CD8-positive, alpha-beta memory T cell (primary cell): ENCODE results near the gene CRKL. TPM values are rescaled to one million over a fixed set of nuclear protein-coding genes. Genes with fewer than 3 reads are reported as not detected.

Source experiments
- CTCF ChIA-PET: fragments of 350-600 bp; sonication (Branson Sonifier 250); formaldehyde crosslinking; loops from one replicate; lab custom pipeline; 2021; ENCODE audit warnings: antibody characterized with exemption; lab: Charles Lee
- POLR2A ChIA-PET: fragments of 350-600 bp; sonication (Branson Sonifier 250); formaldehyde crosslinking; loops from one replicate; lab custom pipeline; 2021; ENCODE audit warnings: antibody characterized with exemption; lab: Charles Lee
- DNase-seq, 5 donors: peaks; one replicate each; pipeline versions ENCODE4 v3.0.0 to v3.0.0-alpha.2; 2020 to 2022; ENCODE audit warnings: mixed read lengths in 1 of 5
- H3K27ac ChIP-seq: one replicate; pipeline ENCODE4 v1.7.0; 2013; ENCODE audit warnings: low read depth, mild to moderate bottlenecking, low read length, moderate library complexity
- H3K27me3 ChIP-seq: 2 replicates; pipeline ENCODE4 v1.7.0; 2013; ENCODE audit warnings: low read length, mild to moderate bottlenecking; ENCODE audit not compliant: insufficient read depth, poor library complexity, severe bottlenecking
- H3K36me3 ChIP-seq: 2 replicates; pipeline ENCODE4 v1.7.0; 2013; ENCODE audit warnings: mild to moderate bottlenecking, low read length, moderate library complexity; ENCODE audit not compliant: insufficient read depth
- H3K4me1 ChIP-seq: 2 replicates; pipeline ENCODE4 v1.7.0; 2013; ENCODE audit warnings: mild to moderate bottlenecking, low read length, moderate library complexity; ENCODE audit not compliant: insufficient read depth
- H3K4me3 ChIP-seq: 2 replicates; pipeline ENCODE4 v1.7.0; 2013; ENCODE audit warnings: mild to moderate bottlenecking, low read length
- H3K9me3 ChIP-seq: 2 replicates; pipeline ENCODE4 v1.7.0; 2013; ENCODE audit warnings: mild to moderate bottlenecking, low read length
- H3K27ac Mint-ChIP-seq, 8 donors: one replicate each; pipeline ENCODE4 v1.8.0; 2020 to 2021; ENCODE audit warnings: mixed read lengths in 8 of 8, mild to moderate bottlenecking in 6 of 8, inconsistent platforms in 3 of 8, moderate library complexity in 3 of 8
- H3K27me3 Mint-ChIP-seq, 2 donors: one replicate each; pipeline ENCODE4 v1.8.0; 2020 to 2021; ENCODE audit warnings: mixed read lengths in 2 of 2, mild to moderate bottlenecking in 1 of 2, moderate library complexity in 1 of 2
- H3K36me3 Mint-ChIP-seq, 3 donors: one replicate each; pipeline ENCODE4 v1.8.0; 2020 to 2021; ENCODE audit warnings: mixed read lengths in 3 of 3, inconsistent platforms in 1 of 3, mild to moderate bottlenecking in 1 of 3
- H3K4me1 Mint-ChIP-seq, 3 donors: one replicate each; pipeline ENCODE4 v1.8.0; 2020 to 2021; ENCODE audit warnings: mixed read lengths in 3 of 3, inconsistent platforms in 1 of 3, mild to moderate bottlenecking in 1 of 3
- H3K4me3 Mint-ChIP-seq, 7 donors: one replicate each; pipeline ENCODE4 v1.8.0; 2020 to 2021; ENCODE audit warnings: mixed read lengths in 7 of 7, mild to moderate bottlenecking in 6 of 7, moderate library complexity in 4 of 7, inconsistent platforms in 2 of 7
- H3K9me3 Mint-ChIP-seq, 5 donors: one replicate each; pipeline ENCODE4 v1.8.0; 2020 to 2022; ENCODE audit warnings: mixed read lengths in 5 of 5, mild to moderate bottlenecking in 3 of 5, moderate library complexity in 2 of 5, inconsistent platforms in 1 of 5
- polyA plus RNA-seq: library from polyadenylated mRNA; unstranded; fragments of 300-500 nt; fragmentation: Illumina TruSeq; gene quantifications from one replicate; pipeline ENCODE4 v1.2.3, GENCODE V29; 2021
- total RNA-seq, 2 experiments: library from RNA; stranded (reverse); gene quantifications; one replicate each; pipeline ENCODE4 v1.2.3, GENCODE V29; 2021

CRKL gene
- total and polyA plus RNA-seq, 3 experiments from 2014 or later, result 54.5 to 98.1 (median 94.0) TPM

DNA sequence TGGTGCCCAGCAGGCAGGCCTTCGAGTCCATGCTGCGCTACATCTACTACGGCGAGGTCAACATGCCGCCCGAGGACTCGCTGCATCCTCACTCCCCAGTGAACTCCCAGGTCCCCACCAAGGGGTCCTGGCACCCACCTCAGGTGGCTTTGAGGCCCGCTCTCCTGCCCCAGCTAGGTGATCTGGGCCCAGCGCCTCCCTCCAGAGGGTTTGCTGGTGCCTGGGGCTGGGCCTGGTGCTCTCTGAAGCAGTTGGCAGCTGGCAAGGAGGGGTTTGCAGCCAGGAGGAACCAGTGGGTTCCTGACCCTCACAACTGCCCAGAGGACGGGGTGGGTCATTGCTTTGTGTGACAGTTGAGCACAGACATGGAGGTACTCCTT is 78.8 kb downstream of the CRKL start:
- Mint-ChIP-seq H3K27me3 (no peaks in the 10 kb centered on the region), H3K36me3 (peaks cover 0 to 81% (median 0%) of the 10 kb centered on the region in 3 donors), H3K9me3 (no peaks in the 10 kb centered on the region), H3K27ac (peak overlapping the region in 1 of 8 donors; percentile 30), H3K4me3 (no peak overlapping the region), H3K4me1 (peaks cover 2 to 26% (median 8%) of the 10 kb centered on the region in 3 donors)
- Histone ChIP-seq H3K27ac (no peak overlapping the region), H3K9me3 (no peaks in the 10 kb centered on the region), H3K36me3 (peaks cover 22% of the 10 kb centered on the region), H3K4me3 (no peak overlapping the region), H3K4me1 (peaks cover 15% of the 10 kb centered on the region), H3K27me3 (no peaks in the 10 kb centered on the region)
- ChIA-PET CTCF (no interaction called here), POLR2A (no interaction called here)
- no peak for DNase-seq

DNA sequence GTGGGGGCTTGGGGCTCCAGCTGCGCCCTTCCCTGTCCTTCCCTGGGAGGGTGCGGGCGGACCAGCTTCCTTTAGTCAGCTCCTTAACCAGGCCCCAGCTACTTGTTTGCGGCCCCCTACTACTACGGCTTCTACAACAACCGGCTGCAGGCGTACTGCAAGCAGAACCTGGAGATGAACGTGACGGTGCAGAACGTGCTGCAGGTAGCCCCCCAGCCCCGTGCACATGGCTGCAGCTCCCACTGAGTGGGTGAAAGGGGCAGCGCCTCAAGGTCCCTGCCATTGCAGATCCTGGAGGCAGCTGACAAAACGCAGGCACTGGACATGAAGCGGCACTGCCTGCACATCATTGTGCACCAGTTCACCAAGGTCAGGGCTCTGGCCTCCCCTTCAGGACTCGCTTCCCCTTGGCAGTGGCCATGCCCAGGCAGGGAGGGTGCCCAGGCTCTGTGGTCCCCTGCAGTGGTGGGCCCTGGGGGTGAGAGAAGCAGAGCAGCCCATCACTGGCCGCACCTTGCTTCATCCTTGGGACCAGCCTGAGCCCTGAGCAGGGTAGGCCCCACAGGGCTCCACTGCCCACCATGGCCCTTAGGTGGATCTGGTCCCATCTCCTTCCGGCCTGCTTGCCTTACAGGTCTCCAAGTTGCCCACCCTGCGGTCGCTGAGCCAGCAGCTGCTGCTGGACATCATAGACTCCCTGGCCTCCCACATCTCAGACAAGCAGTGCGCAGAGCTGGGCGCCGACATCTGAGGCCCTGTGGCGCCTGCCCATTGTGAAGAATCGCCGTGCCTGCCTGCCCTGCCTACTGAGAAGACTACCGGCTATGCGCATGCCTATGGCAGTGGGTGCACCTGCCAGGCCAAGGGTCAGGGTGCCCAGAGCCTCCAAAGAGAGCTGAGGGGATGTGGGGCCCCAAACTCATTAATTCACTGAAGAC is 79.7 kb downstream of the CRKL start:
- H3K9me3 Mint-ChIP-seq, result no peaks in the 10 kb centered on the region

DNA sequence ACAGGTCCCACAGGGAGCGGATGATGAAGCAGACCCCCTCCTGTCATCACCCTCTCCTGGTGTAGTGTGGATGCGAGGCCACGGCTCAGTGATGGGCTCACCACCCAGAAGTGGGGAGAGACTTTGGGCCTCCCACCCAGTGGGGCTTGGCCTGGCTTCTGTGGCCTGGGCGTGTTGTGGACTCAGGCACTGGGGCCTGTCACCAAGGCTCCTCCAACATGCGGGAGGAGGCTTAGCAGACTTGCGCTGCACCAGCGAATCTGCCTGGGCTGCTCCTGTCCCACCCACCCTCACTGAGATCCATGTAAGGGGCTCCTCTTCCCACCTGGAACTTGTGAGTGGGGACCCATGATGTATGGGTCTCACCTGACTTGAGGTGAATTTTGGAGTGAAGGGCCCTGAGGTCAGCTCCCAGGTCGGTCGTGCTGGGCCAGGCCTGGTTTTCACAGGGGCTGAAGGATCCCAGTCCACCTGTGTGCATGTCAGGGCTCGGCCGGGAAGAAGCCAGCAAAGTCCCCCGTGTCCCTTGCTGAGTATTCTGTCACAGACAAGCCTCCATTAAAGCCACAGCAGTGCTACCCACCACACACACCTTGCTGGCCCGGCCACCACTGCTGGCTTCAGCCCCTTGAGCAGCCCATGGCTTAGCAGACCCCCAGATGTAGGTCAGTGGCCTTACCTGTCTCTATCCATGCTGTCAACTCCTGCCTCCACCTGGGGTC is 80.5 kb downstream of the CRKL start:
- Histone ChIP-seq H3K4me1 (peaks cover 18% of the 10 kb centered on the region), H3K4me3 (no peak overlapping the region), H3K36me3 (peaks cover 22% of the 10 kb centered on the region), H3K9me3 (no peaks in the 10 kb centered on the region), H3K27ac (no peak overlapping the region), H3K27me3 (no peaks in the 10 kb centered on the region)
- no peak for DNase-seq
- Mint-ChIP-seq H3K27ac (peak overlapping the region in 3 of 8 donors; percentile 36 to 76 (median 70)), H3K27me3 (peaks cover 0 to 3% of the 10 kb centered on the region in 2 donors), H3K4me1 (peaks cover 11 to 42% (median 18%) of the 10 kb centered on the region in 3 donors), H3K4me3 (peak overlapping the region in 1 of 7 donors; percentile 51), H3K36me3 (peaks cover 0 to 81% (median 0%) of the 10 kb centered on the region in 3 donors), H3K9me3 (no peaks in the 10 kb centered on the region)
- ChIA-PET CTCF (no interaction called here), POLR2A (interaction anchor here (1.9 kb wide), 1 partner anchor 16 kb away, joined by 7 read pairs; the partner anchor contains the start of gene LZTR1)

More for the DNA sequence above, 79.7 kb downstream of the CRKL start:
- peaks cover 18% of the 10 kb centered on the region for H3K4me1 ChIP-seq
- Mint-ChIP-seq H3K27me3 (peaks cover 0 to 3% of the 10 kb centered on the region in 2 donors), H3K4me3 (peak overlapping the region in 1 of 7 donors; percentile 51), H3K4me1 (peaks cover 9 to 34% (median 14%) of the 10 kb centered on the region in 3 donors), H3K36me3 (peaks cover 0 to 83% (median 0%) of the 10 kb centered on the region in 3 donors), H3K27ac (peak overlapping the region in 3 of 8 donors; percentile 36 to 76 (median 70))
- peaks cover 22% of the 10 kb centered on the region for H3K36me3 ChIP-seq
- no peaks in the 10 kb centered on the region for H3K9me3 ChIP-seq
- POLR2A ChIA-PET, result no interaction called here
- no peak overlapping the region for H3K27ac ChIP-seq
- H3K27me3 ChIP-seq, result no peaks in the 10 kb centered on the region
- CTCF ChIA-PET, result interaction anchor here (0.9 kb wide), 1 partner anchor 15 kb away, joined by 3 read pairs; the partner anchor contains the start of gene LZTR1
- no peak overlapping the region for H3K4me3 ChIP-seq
- no peak for DNase-seq

DNA sequence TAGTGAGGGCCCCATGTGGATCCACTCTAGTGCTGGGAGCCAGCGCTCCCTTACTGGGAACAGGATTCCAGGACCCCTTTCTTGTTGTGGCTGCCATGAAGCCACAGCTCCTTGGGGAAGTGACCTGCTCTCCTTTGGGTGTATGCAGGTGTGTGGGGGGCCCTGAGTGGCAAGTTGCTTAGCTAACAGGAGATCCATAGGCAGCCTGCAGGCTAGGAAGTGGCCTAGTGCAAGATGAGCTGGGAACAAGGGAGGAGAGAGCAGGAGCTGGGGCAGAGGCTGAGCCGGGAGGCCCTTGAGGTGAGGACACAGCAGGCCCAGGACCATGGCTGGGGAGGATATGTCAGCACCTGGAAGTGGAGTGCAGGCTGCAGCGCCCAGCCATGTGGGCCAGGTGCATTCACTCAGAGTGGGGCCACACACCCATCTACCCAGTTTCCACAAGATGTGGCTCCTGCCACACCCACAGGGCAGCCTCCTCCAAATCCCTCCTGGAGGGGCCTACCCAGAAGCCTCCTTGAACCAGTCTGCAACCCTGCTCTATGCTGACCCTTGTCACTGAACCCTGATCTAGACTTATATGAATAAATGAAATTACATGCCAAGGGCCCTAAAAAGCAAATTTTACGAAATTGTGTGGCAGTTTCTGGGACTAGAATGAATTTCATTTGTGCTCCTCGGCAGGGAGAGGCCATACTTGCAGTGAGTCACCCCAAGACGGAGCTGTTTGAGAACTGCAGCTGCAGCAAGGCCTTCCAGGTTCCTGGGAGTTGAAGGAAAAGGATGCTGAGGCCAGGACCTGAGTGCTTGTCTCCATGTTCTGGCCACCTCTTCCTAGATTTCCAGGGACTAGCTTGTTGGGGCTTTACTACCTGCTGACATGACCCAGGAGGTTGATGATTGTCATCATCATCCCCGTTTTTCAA is 81.5 kb downstream of the CRKL start:
- peaks cover 0 to 74% (median 0%) of the 10 kb centered on the region in 3 donors for H3K36me3 Mint-ChIP-seq
- H3K4me3 Mint-ChIP-seq, result no peak overlapping the region
- ChIA-PET CTCF (no interaction called here), POLR2A (interaction anchor here (1.9 kb wide), 1 partner anchor 17 kb away, joined by 7 read pairs; the partner anchor contains the start of gene LZTR1)
- no peak for DNase-seq
- peak overlapping the region in 5 of 8 donors; percentile 43 to 82 (median 65) for H3K27ac Mint-ChIP-seq
- no peaks in the 10 kb centered on the region for H3K27me3 ChIP-seq
- peaks cover 0 to 3% of the 10 kb centered on the region in 2 donors for H3K27me3 Mint-ChIP-seq
- no peak overlapping the region for H3K27ac ChIP-seq
- peaks cover 21 to 52% (median 23%) of the 10 kb centered on the region in 3 donors for H3K4me1 Mint-ChIP-seq
- H3K4me1 ChIP-seq, result peaks cover 28% of the 10 kb centered on the region
- H3K4me3 ChIP-seq, result no peak overlapping the region
- peaks cover 22% of the 10 kb centered on the region for H3K36me3 ChIP-seq
- H3K9me3 Mint-ChIP-seq, result no peaks in the 10 kb centered on the region
- no peaks in the 10 kb centered on the region for H3K9me3 ChIP-seq

DNA sequence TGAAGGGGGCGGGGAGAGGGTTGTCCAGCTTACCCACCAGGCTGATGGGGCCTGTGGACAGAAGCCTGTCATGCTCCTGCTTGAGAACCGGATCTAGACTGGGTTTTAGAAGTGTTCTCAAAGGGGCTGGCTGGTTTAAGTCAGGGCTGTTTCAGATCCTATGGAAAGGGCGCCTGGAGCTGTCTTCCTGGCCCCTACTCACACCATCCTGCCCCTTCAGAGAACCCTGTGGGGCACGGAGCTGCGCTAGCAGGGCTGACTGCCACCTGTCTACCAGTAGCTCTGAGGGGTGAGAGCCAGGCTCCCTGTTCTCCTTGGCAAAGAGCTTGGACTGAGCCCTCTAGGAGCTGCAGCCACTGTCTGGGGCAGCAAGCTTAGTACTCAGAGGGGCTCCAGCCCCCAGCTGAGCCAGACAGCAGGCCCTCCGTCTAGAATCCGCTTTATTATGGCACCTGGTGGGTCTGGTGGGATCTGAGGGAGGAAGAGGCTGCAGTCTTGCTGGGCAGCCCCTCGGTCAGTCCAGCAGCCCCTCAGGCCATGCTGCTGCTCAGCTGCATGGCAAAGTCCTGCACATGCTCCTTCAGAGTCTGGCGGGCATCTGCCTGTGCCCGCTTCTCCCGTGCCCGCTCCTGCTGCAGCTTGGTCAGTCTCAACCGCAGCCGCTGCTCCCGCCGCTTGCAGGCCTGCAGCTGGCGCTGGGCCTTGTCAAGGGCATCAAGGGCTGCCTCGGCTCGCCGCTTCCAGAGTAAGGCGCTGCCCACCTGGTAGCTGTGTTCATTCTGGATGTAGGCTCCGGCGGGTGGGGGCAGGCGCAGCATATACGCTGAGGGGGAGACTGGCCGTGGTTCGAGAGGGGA is 82.4 kb downstream of the CRKL start:
- POLR2A ChIA-PET, result interaction anchor here (1.9 kb wide), 1 partner anchor 18 kb away, joined by 7 read pairs; the partner anchor contains the start of gene LZTR1

DNA sequence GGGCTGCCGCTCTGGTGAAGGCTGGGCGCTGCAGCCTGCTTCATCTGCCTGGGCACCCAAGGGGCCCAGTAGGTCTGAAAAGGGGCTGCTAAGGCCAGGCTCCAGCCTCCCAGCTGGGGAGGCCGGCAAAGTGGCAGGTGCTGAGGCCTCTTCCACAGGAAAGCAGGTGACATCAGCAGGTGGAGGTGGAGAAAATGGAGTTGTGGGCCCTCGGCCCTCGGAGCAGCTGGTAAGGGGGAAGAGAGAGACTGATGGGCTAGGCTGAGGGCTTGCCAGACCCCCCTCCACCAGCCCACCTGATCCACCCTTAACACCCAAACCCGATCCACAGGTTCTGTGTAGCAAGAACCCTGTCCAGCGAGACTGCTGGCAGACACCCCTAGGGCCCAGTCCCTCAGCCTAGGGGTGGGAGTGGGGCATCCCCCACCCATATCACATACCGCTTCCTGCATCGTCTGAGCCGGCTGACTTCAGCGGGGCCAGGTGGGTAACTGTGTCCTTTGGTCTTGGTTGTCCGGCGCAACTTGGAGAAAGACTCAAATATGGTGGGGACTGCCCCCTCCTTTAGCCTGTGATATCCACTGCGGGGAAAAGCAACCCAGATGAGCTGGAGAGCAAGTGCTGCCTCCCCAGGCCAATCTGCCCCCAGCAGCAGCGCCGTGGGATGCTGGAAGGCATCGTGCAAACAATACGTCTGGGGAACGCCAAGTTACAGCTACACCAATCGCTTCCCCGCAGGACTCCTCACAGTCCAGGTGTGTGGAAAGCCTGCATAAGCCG is 83.2 kb downstream of the CRKL start:
- Histone ChIP-seq H3K27ac (peak overlapping the region; percentile 99), H3K4me3 (peak overlapping the region; percentile 65), H3K27me3 (no peaks in the 10 kb centered on the region), H3K9me3 (no peaks in the 10 kb centered on the region), H3K36me3 (peaks cover 22% of the 10 kb centered on the region), H3K4me1 (peaks cover 32% of the 10 kb centered on the region)
- H3K4me1 Mint-ChIP-seq, result peaks cover 22 to 55% (median 23%) of the 10 kb centered on the region in 3 donors
- peak overlapping the region; percentile 85 to 97 (median 95) for H3K4me3 Mint-ChIP-seq
- ChIA-PET POLR2A (interaction anchor here (1.0 to 1.4 kb wide), 2 partner anchors 18 to 681 kb away, joined by 3 to 6 read pairs; partner anchors contain the start of genes DGCR6L and LZTR1), CTCF (interaction anchor here (1.1 kb wide), 1 partner anchor 18 kb away, joined by 5 read pairs; the partner anchor contains the start of gene LZTR1)
- H3K36me3 Mint-ChIP-seq, result peaks cover 0 to 63% (median 0%) of the 10 kb centered on the region in 3 donors
- H3K27ac Mint-ChIP-seq, result peak overlapping the region; percentile 97 to 100 (median 99)
- no peak for DNase-seq
- H3K9me3 Mint-ChIP-seq, result no peaks in the 10 kb centered on the region
- peaks cover 0 to 3% of the 10 kb centered on the region in 2 donors for H3K27me3 Mint-ChIP-seq

More for the DNA sequence above, 82.4 kb downstream of the CRKL start:
- H3K27ac ChIP-seq, result peak overlapping the region; percentile 99
- H3K9me3 Mint-ChIP-seq, result no peaks in the 10 kb centered on the region
- no peaks in the 10 kb centered on the region for H3K27me3 ChIP-seq
- H3K4me3 Mint-ChIP-seq, result peak overlapping the region in 4 of 7 donors; percentile 93 to 97 (median 96)
- H3K4me1 Mint-ChIP-seq, result peaks cover 22 to 55% (median 23%) of the 10 kb centered on the region in 3 donors
- H3K9me3 ChIP-seq, result no peaks in the 10 kb centered on the region
- H3K27ac Mint-ChIP-seq, result peak overlapping the region in 7 of 8 donors; percentile 43 to 100 (median 99)
- peak overlapping the region; percentile 65 for H3K4me3 ChIP-seq
- peaks cover 32% of the 10 kb centered on the region for H3K4me1 ChIP-seq
- H3K27me3 Mint-ChIP-seq, result peaks cover 0 to 3% of the 10 kb centered on the region in 2 donors
- DNase-seq, result no peak
- CTCF ChIA-PET, result no interaction called here
- peaks cover 0 to 70% (median 0%) of the 10 kb centered on the region in 3 donors for H3K36me3 Mint-ChIP-seq
- H3K36me3 ChIP-seq, result peaks cover 22% of the 10 kb centered on the region
